ENCODE results near the gene ABCC5.
"Not testable (repeated sequence)": the region's sequence is repeated elsewhere in the genome, so short reads cannot be mapped to it uniquely, and the experiment has no call there.

The ABCC5 gene

GRCh38 chr3:184030536-184030935 is 12.9 kb upstream of the ABCC5 start:
- H3K4me1 Mint-ChIP-seq, result no peaks in the 10 kb centered on the region
- H3K9me3 Mint-ChIP-seq, result no peaks in the 10 kb centered on the region
- no peaks in the 10 kb centered on the region for H3K36me3 Mint-ChIP-seq
- H3K27ac Mint-ChIP-seq, result no peak overlapping the region
- H3K27me3 Mint-ChIP-seq, result peaks cover 23% of the 10 kb centered on the region
- no peak for DNase-seq
- no peak overlapping the region for H3K4me3 Mint-ChIP-seq
- CTCF ChIA-PET, result interaction anchor here (1.3 kb wide), 1 partner anchor 9 kb away, joined by 5 read pairs; no protein-coding TSS in a partner anchor

DNA sequence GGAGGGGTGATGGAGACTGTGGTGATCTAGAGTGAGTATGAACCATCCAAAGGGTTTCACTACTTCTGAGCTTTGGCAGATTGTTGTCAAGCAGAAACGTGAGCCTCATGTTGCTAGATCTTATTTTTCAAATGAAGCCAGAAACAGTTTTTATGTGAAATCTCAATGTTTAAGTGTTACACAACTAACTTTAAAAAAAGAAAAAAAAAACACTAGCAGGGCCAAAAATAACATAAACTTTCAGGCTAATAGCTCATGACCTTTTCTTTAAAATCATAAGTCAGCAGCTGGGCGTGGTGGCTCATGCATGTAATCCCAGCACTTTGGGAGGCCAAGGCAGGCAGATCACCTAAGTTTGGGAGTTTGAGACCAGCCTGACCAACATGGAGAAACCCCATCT is 11.8 kb upstream of the ABCC5 start:
- Mint-ChIP-seq H3K27ac (no peak overlapping the region), H3K36me3 (no peaks in the 10 kb centered on the region), H3K4me1 (no peaks in the 10 kb centered on the region), H3K4me3 (no peak overlapping the region), H3K27me3 (peaks cover 19% of the 10 kb centered on the region), H3K9me3 (no peaks in the 10 kb centered on the region)
- DNase-seq, result no peak
- CTCF ChIA-PET, result interaction anchor here (0.8 to 1.3 kb wide), 2 partner anchors 11 to 134 kb away, joined by 3 to 5 read pairs; no protein-coding TSS in a partner anchor

- CTCF ChIA-PET, DNase-seq, H3K36me3 Mint-ChIP-seq, H3K4me3 Mint-ChIP-seq, H3K27ac Mint-ChIP-seq, H3K9me3 Mint-ChIP-seq, H3K4me1 Mint-ChIP-seq: not testable (repeated sequence)
- peaks cover 24% of the 10 kb centered on the region for H3K27me3 Mint-ChIP-seq
Observed at GRCh38 chr3:184028275-184028890, 10.7 kb upstream of the ABCC5 start.

- peaks cover 24% of the 10 kb centered on the region for H3K27me3 Mint-ChIP-seq
- H3K27ac Mint-ChIP-seq, H3K36me3 Mint-ChIP-seq, H3K9me3 Mint-ChIP-seq, DNase-seq, H3K4me3 Mint-ChIP-seq: not testable (repeated sequence)
- H3K4me1 Mint-ChIP-seq, result peaks cover 13% of the 10 kb centered on the region
- CTCF ChIA-PET, result interaction anchor here (0.7 kb wide), 1 partner anchor 226 kb away, joined by 3 read pairs; no protein-coding TSS in a partner anchor
Observed at GRCh38 chr3:184025256-184025655, 7.6 kb upstream of the ABCC5 start.

DNA sequence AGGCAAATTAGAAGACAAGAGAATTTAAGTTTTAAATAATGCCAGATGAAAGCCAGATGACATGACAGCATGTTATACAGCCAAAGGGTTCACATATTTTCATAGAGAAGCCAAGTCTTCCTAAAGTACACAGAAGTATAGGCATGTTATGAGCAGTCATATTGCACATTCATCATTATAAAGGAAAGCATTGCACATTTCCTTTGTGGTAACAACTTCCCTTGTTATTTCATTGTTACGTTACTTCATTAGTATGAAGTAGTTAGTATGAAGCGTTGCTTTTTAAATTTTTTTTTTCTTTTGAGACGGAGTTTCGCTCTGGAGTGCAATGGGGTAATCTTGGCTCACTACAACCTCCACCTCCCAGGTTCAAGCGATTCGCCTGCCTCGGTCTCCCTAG is 4.6 kb upstream of the ABCC5 start:
- Mint-ChIP-seq H3K27me3 (peaks cover 39% of the 10 kb centered on the region), H3K36me3 (peaks cover 4% of the 10 kb centered on the region), H3K4me3 (no peak overlapping the region), H3K27ac (no peak overlapping the region), H3K9me3 (no peaks in the 10 kb centered on the region), H3K4me1 (peaks cover 24% of the 10 kb centered on the region)
- CTCF ChIA-PET, result no interaction called here
- no peak for DNase-seq

DNA sequence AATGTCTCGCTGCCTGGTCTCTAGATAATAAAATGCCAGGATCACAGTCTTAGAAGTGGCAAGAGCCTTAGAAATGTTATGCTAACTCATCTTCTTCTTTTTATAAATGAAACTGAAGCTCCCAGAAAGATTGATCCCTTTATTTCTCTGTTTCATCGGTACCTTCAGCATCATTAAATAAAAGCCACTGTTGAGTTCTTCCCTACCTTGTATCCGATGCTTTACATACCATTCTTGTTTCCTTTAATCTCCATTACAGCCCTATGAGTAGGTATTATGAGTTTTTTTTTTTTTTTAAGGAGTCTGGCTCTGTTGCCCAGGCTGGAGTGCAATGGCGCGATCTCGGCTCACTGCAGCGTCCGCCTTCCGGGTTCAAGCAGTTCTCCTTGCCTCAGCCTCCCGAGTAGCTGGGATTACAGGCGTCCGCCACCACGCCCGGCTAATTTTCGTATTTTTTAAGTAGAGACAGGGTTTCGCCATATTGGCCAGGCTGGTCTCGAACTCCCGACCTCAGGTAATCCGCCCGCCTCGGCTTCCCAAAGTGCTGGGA is 815 bp upstream of the ABCC5 start:
- peaks cover 27% of the 10 kb centered on the region for H3K27me3 Mint-ChIP-seq
- H3K4me3 Mint-ChIP-seq, result peak overlapping the region; percentile 100
- H3K27ac Mint-ChIP-seq, result peak overlapping the region; percentile 1
- peaks cover 4% of the 10 kb centered on the region for H3K36me3 Mint-ChIP-seq
- DNase-seq, result no peak
- H3K9me3 Mint-ChIP-seq, result no peaks in the 10 kb centered on the region
- CTCF ChIA-PET, result interaction anchor here (0.6 to 1.2 kb wide), 4 partner anchors 13 to 1134 kb away, joined by 3 to 7 read pairs (median 4); partner anchors contain the start of gene C3orf70
- peaks cover 42% of the 10 kb centered on the region for H3K4me1 Mint-ChIP-seq

DNA sequence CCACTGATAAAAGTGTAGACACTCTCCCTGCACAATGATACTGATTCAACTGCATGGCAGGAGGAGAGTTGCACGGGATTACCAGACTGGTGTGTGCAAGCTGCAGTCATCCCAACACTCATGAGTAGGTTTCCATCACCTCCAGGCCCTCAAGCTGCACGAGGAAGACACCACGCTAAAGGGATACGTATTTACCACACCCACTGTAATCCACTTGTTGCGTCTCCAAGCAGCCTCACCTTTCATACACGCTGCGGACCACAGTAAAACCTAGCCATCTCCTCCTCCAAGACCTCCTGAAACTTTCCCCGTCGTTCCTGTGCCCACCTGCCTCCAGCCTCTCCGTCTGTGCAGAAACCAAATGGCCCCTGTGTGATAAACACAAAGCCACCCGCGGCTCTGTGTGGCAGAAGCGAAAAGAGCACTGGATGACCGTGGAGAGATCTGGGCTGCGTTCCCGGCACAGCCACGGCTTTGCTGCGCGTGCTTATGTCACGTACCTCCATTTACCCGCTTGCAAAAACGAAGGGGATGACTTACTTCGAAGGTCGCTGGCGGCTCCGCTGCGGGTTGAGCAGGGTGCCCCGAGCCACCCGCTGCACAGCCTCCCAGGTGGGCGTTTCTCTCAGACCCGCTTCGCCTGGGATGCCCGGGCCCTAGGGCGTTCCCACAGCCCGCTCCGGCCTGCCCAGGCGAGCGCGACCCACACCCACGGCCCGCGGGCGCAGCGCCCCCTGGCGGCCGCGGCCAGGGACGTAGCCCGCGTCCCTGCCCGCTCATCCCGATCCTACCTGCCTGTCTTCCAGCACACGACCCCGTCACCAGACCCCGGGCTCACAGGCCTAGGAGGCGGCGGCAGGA is 643 bp downstream of the ABCC5 start:
- Mint-ChIP-seq H3K9me3 (no peaks in the 10 kb centered on the region), H3K27me3 (peaks cover 27% of the 10 kb centered on the region), H3K27ac (peak overlapping the region; percentile 90), H3K4me3 (peak overlapping the region; percentile 100), H3K4me1 (peaks cover 36% of the 10 kb centered on the region), H3K36me3 (peaks cover 8% of the 10 kb centered on the region)
- CTCF ChIA-PET, result interaction anchor here (0.7 to 2.9 kb wide), 6 partner anchors 10 to 552 kb away, joined by 3 to 13 read pairs (median 6); partner anchors contain the start of gene PARL
- peak; percentile 65 for DNase-seq

DNA sequence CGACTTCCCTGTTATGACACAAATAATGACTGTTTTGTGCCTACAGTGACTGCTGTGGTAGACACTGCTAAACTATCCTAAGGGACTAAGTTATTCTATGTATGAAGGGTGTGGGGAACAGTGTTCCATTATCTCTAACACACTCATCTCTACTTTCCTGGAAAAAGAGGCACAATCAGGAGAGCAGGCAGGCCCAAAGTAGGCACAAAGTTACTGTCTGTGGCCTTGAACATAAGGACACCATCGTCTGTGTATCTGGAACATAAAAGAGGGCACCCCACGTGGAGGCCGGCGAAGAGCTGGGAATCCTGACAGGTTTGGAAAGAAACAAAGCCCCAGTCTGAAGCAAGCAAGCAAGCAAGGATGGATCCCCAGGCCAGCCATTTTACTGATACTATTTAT is 1.5 kb downstream of the ABCC5 start:
- CTCF ChIA-PET, result interaction anchor here (0.7 to 2.9 kb wide), 5 partner anchors 10 to 551 kb away, joined by 3 to 13 read pairs (median 6); partner anchors contain the start of gene PARL

DNA sequence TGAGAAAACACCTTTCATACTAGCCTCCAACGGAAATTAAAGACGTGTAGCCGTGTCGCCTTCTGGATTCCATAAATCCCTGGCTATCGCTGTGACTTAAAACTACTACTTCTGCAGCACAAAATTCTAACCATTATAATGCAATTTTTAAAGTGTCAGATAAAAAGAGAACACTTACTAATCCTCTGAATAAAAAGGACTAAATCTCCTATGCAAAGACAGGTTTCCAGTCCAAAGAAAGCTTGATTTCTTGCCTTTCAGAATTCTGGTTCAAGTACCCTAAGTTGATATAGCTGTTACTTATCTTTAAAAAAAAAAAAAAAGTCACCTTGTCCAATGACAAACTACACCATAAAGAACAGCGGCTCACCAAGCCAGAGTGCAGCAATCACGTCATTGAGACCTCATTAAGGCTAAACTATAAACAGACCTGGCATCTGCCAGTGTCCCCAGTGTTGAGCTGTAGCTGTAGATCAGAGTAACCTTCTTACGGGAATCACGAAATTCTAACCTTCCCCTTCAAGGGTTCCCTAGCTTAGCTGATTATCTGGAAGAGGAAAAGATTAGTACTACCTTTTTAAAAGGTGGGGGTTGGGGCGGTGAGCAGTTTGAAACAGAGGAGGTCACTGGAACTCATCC is 2.2 kb downstream of the ABCC5 start:
- no peak for DNase-seq
- Mint-ChIP-seq H3K36me3 (peaks cover 9% of the 10 kb centered on the region), H3K27ac (no peak overlapping the region), H3K4me1 (peaks cover 29% of the 10 kb centered on the region), H3K27me3 (peaks cover 18% of the 10 kb centered on the region), H3K4me3 (no peak overlapping the region), H3K9me3 (no peaks in the 10 kb centered on the region)
- CTCF ChIA-PET, result interaction anchor here (0.6 to 2.9 kb wide), 5 partner anchors 8 to 120 kb away, joined by 3 to 13 read pairs (median 8); no protein-coding TSS in a partner anchor

More for the DNA sequence above, 1.5 kb downstream of the ABCC5 start:
- peaks cover 32% of the 10 kb centered on the region for H3K4me1 Mint-ChIP-seq
- H3K9me3 Mint-ChIP-seq, result no peaks in the 10 kb centered on the region
- no peak for DNase-seq
- H3K27me3 Mint-ChIP-seq, result peaks cover 23% of the 10 kb centered on the region
- peaks cover 8% of the 10 kb centered on the region for H3K36me3 Mint-ChIP-seq
- peak overlapping the region; percentile 100 for H3K4me3 Mint-ChIP-seq
- no peak overlapping the region for H3K27ac Mint-ChIP-seq

DNA sequence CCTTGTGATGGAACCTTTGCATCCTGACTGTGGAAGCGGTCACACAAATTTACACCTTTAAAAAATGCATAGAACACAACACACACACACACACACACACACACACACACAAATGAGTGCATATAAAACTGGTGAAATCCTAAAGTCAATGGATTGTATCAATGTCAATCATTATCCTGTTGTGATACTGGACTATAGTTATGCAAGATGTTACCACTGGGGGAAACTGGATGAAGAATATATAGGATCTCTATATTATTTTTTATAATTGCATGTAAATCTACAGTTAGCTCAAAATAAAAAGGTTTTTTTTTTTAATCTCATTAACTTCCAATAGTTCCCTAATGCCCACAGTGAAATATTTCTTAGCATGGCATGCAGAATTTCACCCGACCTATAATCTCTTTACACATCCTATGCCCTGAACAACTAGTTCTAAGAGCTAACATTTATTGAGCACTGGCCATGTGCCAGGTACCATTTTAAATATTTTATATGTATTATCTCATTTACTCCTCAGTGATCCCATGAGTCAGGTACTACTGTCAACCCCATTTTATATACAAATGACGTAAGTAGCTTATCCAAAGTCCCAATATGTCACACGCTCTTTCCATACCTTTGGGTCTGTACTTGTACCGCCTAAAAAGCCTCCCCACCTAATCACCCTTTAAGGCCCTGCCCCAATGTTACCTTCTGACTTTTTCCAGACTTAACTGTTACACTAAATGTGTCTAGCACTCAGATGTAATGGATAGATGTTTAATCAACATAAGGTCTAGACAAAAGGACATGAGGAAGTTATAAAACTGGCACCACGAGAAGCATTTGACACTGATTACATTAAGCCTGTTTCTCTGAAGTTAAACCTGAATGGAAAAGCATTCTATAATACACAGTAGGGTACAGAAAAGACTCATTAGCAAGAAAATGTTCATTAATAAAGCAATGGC is 5.5 kb downstream of the ABCC5 start:
- Mint-ChIP-seq H3K36me3 (peaks cover 12% of the 10 kb centered on the region), H3K4me1 (peaks cover 18% of the 10 kb centered on the region), H3K27ac (no peak overlapping the region), H3K27me3 (no peaks in the 10 kb centered on the region), H3K4me3 (no peak overlapping the region), H3K9me3 (no peaks in the 10 kb centered on the region)
- CTCF ChIA-PET, result interaction anchor here (1.4 kb wide), 1 partner anchor 116 kb away, joined by 4 read pairs; no protein-coding TSS in a partner anchor
- no peak for DNase-seq

- Mint-ChIP-seq H3K36me3 (peaks cover 12% of the 10 kb centered on the region), H3K27ac (no peak overlapping the region), H3K4me3 (no peak overlapping the region), H3K27me3 (no peaks in the 10 kb centered on the region), H3K4me1 (peaks cover 14% of the 10 kb centered on the region), H3K9me3 (no peaks in the 10 kb centered on the region)
- DNase-seq, result no peak
- CTCF ChIA-PET, result interaction anchor here (1.4 kb wide), 1 partner anchor 115 kb away, joined by 4 read pairs; no protein-coding TSS in a partner anchor
Observed at GRCh38 chr3:184011230-184011876, 6.3 kb downstream of the ABCC5 start.

- CTCF ChIA-PET, result interaction anchor here (2.9 kb wide), 1 partner anchor 8 kb away, joined by 13 read pairs; no protein-coding TSS in a partner anchor
- no peak overlapping the region for H3K4me3 Mint-ChIP-seq
Observed at GRCh38 chr3:184008161-184008560, 9.5 kb downstream of the ABCC5 start.

More at GRCh38 chr3:184008161-184008560, 9.5 kb downstream of the ABCC5 start:
- no peak overlapping the region for H3K27ac Mint-ChIP-seq
- DNase-seq, result no peak
- H3K4me1 Mint-ChIP-seq, result peaks cover 10% of the 10 kb centered on the region
- H3K9me3 Mint-ChIP-seq, result no peaks in the 10 kb centered on the region
- no peaks in the 10 kb centered on the region for H3K27me3 Mint-ChIP-seq
- peaks cover 16% of the 10 kb centered on the region for H3K36me3 Mint-ChIP-seq
